ENCODE measurements around the gene COBL.

COBL gene

GRCh38 chr7:51090411-51090810, 226.2 kb downstream of the COBL start:
- peaks cover 3% of the 10 kb centered on the region for H3K9me3 ChIP-seq (ENCODE audit: control insufficient read depth, insufficient read depth, low read length)
- no peak overlapping the region for H3K4me3 ChIP-seq (ENCODE audit: low read length)
- H3K27me3 ChIP-seq (ENCODE audit: control insufficient read depth, low read length), result no peaks in the 10 kb centered on the region
- no peaks in the 10 kb centered on the region for H3K9me2 ChIP-seq (replicated peaks; ENCODE audit: control insufficient read depth, low read length)
- no peaks in the 10 kb centered on the region for H4K20me1 ChIP-seq (ENCODE audit: control insufficient read depth, insufficient read depth, low read depth, low read length)
- H3K4me1 ChIP-seq (ENCODE audit: control insufficient read depth, low read length), result no peaks in the 10 kb centered on the region
- no peaks in the 10 kb centered on the region for H3K79me2 ChIP-seq (ENCODE audit: control insufficient read depth, low read length)
- TF ChIP-seq CTCF (IDR thresholded peaks at IDR 0.05; ENCODE audit: low read depth, low read length, poor library complexity, severe bottlenecking) (no peak), EZH2phosphoT487 (IDR thresholded peaks at IDR 0.05; ENCODE audit: borderline replicate concordance, low read length) (no peak)
- H3K36me3 ChIP-seq (ENCODE audit: control insufficient read depth, low read length), result no peaks in the 10 kb centered on the region
- H3F3A ChIP-seq (ENCODE audit: control insufficient read depth, insufficient read depth), result no peaks in the 10 kb centered on the region
- H3K27ac ChIP-seq (ENCODE audit: low read depth, low read length), result no peak overlapping the region
- H3K4me2 ChIP-seq (ENCODE audit: low read length), result no peak overlapping the region

- Histone ChIP-seq H4K20me1 (ENCODE audit: control insufficient read depth, insufficient read depth, low read depth, low read length) (no peaks in the 10 kb centered on the region), H3K27ac (ENCODE audit: low read depth, low read length) (no peak overlapping the region), H3K9me3 (ENCODE audit: control insufficient read depth, insufficient read depth, low read length) (peaks cover 2% of the 10 kb centered on the region; the same call in 1 of the 2 replicates), H3K4me3 (ENCODE audit: low read length) (no peak overlapping the region), H3K9me2 (replicated peaks; ENCODE audit: control insufficient read depth, low read length) (no peaks in the 10 kb centered on the region), H3F3A (ENCODE audit: control insufficient read depth, insufficient read depth) (no peaks in the 10 kb centered on the region), H3K36me3 (ENCODE audit: control insufficient read depth, low read length) (no peaks in the 10 kb centered on the region), H3K4me2 (ENCODE audit: low read length) (no peak overlapping the region), H3K4me1 (ENCODE audit: control insufficient read depth, low read length) (no peaks in the 10 kb centered on the region), H3K27me3 (ENCODE audit: control insufficient read depth, low read length) (no peaks in the 10 kb centered on the region), H3K79me2 (ENCODE audit: control insufficient read depth, low read length) (no peaks in the 10 kb centered on the region)
- TF ChIP-seq EZH2phosphoT487 (IDR thresholded peaks at IDR 0.05; ENCODE audit: borderline replicate concordance, low read length) (no peak), CTCF (IDR thresholded peaks at IDR 0.05; ENCODE audit: low read depth, low read length, poor library complexity, severe bottlenecking) (no peak)
Observed at GRCh38 chr7:51085034-51085692, 231.4 kb downstream of the COBL start.

GRCh38 chr7:51084121-51084520, 232.5 kb downstream of the COBL start:
- H3K27me3 ChIP-seq (ENCODE audit: control insufficient read depth, low read length), result no peaks in the 10 kb centered on the region

More at GRCh38 chr7:51084121-51084520, 232.5 kb downstream of the COBL start:
- no peaks in the 10 kb centered on the region for H3K79me2 ChIP-seq (ENCODE audit: control insufficient read depth, low read length)
- H3K9me2 ChIP-seq (replicated peaks; ENCODE audit: control insufficient read depth, low read length), result no peaks in the 10 kb centered on the region
- TF ChIP-seq EZH2phosphoT487 (IDR thresholded peaks at IDR 0.05; ENCODE audit: borderline replicate concordance, low read length), result no peak
- no peak for TF ChIP-seq CTCF (IDR thresholded peaks at IDR 0.05; ENCODE audit: low read depth, low read length, poor library complexity, severe bottlenecking)
- no peaks in the 10 kb centered on the region for H3K9me3 ChIP-seq (ENCODE audit: control insufficient read depth, insufficient read depth, low read length)
- no peak overlapping the region for H3K4me3 ChIP-seq (ENCODE audit: low read length)
- H3K36me3 ChIP-seq (ENCODE audit: control insufficient read depth, low read length), result no peaks in the 10 kb centered on the region
- no peaks in the 10 kb centered on the region for H3F3A ChIP-seq (ENCODE audit: control insufficient read depth, insufficient read depth)
- no peaks in the 10 kb centered on the region for H4K20me1 ChIP-seq (ENCODE audit: control insufficient read depth, insufficient read depth, low read depth, low read length)
- H3K27ac ChIP-seq (ENCODE audit: low read depth, low read length), result no peak overlapping the region
- H3K4me2 ChIP-seq (ENCODE audit: low read length), result no peak overlapping the region
- no peaks in the 10 kb centered on the region for H3K4me1 ChIP-seq (ENCODE audit: control insufficient read depth, low read length)
